HFFc6 (cell line): Measurements from ENCODE around the gene GPC6. TPM values are rescaled to one million over a fixed set of nuclear protein-coding genes. Genes with fewer than 3 reads are reported as not detected.

Experiments
- DNase-seq: peaks from one replicate; pipeline ENCODE4 v3.0.0-alpha.2; 2018
- H3K27ac Mint-ChIP-seq: 2 replicates; pipeline ENCODE4 v1.8.0; 2020; ENCODE audit warnings: mild to moderate bottlenecking, mixed read lengths
- H3K27me3 Mint-ChIP-seq: 2 replicates; pipeline ENCODE4 v1.8.0; 2021; ENCODE audit warnings: mild to moderate bottlenecking, moderate library complexity, mixed read lengths; ENCODE audit not compliant: insufficient read depth
- H3K36me3 Mint-ChIP-seq: 2 replicates; pipeline ENCODE4 v1.8.0; 2021; ENCODE audit warnings: low read depth, mixed read lengths
- H3K4me1 Mint-ChIP-seq: 2 replicates; pipeline ENCODE4 v1.8.0; 2020; ENCODE audit warnings: low read depth, mixed read lengths
- H3K4me3 Mint-ChIP-seq: 2 replicates; pipeline ENCODE4 v1.8.0; 2020; ENCODE audit warnings: mild to moderate bottlenecking, moderate library complexity, mixed read lengths
- H3K9me3 Mint-ChIP-seq: 2 replicates; pipeline ENCODE4 v1.8.0; 2020; ENCODE audit warnings: mild to moderate bottlenecking, mixed read lengths
- CTCF ChIP-seq: fragments of 200-600 bp; sonication (generic); IDR thresholded peaks from 2 replicates; pipeline ENCODE4 v1.5.0; 2021; ENCODE audit warnings: antibody characterized with exemption, mild to moderate bottlenecking
- total RNA-seq, 6 experiments: library from RNA; stranded (reverse); fragmentation: NEBNext Ultra II Directional; extraction: Animal tissue kit (Norgen Biotek cat#: 25700); gene quantifications; 2 replicates in 1 of 6; 3 replicates in 5 of 6; pipeline ENCODE4 v1.2.3, GENCODE V29; 2021

GPC6 gene
- total RNA-seq, 6 experiments from 2014 or later = 3.0 to 5.3 (median 4.4) TPM

DNA sequence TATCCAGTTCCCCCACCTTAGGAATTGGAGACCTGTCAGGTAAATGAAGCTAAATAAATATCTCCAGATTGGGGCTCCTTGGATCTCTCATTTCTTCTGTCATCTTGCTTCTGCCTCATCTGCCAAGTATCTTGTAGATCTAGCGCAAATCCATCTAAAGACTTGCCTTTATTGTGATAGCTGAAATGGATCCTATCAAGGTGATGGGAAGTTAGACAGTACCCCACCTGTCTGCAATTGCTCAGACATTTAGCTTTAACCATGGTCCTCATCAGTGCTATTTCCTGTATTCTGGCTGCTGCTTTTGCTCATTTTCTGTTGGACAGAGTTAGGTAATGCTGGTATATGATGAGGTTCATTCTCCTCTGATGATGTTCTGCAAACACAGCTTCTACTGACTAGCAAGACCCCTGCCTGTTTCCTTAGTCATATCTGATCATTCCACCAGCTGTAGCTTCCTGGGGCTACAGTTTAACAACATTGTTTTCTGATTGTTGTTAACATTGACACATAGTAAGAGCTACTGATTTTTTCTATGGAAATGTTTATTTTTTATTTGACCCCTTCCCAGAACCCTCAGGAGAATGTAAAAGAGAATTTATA, 912.9 kb downstream of the GPC6 start:
- Mint-ChIP-seq H3K4me1 (no peaks in the 10 kb centered on the region), H3K27me3 (no peaks in the 10 kb centered on the region), H3K4me3 (no peak overlapping the region), H3K9me3 (no peaks in the 10 kb centered on the region), H3K27ac (no peak overlapping the region), H3K36me3 (no peaks in the 10 kb centered on the region)
- TF ChIP-seq CTCF = no peak
- no peak for DNase-seq

GRCh38 chr13:94140027-94140426, 913.4 kb downstream of the GPC6 start:
- Mint-ChIP-seq H3K4me1 (no peaks in the 10 kb centered on the region), H3K36me3 (no peaks in the 10 kb centered on the region), H3K4me3 (no peak overlapping the region), H3K27ac (no peak overlapping the region), H3K27me3 (no peaks in the 10 kb centered on the region), H3K9me3 (no peaks in the 10 kb centered on the region)
- TF ChIP-seq CTCF = no peak
- no peak for DNase-seq

DNA sequence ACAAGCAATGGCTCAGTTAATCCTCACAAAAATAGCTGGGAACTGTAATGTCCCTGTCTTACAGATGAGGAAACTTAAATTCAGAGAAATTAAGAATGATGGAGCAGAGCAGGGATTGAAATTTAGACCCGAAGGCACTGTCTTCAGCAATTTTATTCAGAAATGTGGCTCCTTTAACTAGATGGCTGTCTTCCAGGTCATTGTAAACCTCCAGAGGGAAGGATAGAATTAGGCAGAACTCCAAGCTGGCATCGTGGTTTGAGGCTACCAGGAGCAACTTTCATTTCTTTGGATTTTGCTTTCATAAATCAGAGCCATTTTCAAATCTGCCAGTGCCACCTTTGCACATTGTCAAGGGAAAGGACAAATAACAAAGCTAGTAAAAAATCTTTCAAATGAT, 913.9 kb downstream of the GPC6 start:
- Mint-ChIP-seq H3K4me1 (no peaks in the 10 kb centered on the region), H3K9me3 (no peaks in the 10 kb centered on the region), H3K27ac (no peak overlapping the region), H3K4me3 (no peak overlapping the region), H3K36me3 (no peaks in the 10 kb centered on the region), H3K27me3 (no peaks in the 10 kb centered on the region)
- DNase-seq = no peak
- no peak for TF ChIP-seq CTCF

GRCh38 chr13:94143624-94144350, 917.2 kb downstream of the GPC6 start:
- no peak for TF ChIP-seq CTCF
- Mint-ChIP-seq H3K4me1 (no peaks in the 10 kb centered on the region), H3K27ac (no peak overlapping the region), H3K27me3 (no peaks in the 10 kb centered on the region; the same call in 1 of the 2 replicates), H3K4me3 (no peak overlapping the region), H3K36me3 (no peaks in the 10 kb centered on the region), H3K9me3 (no peaks in the 10 kb centered on the region)
- DNase-seq = no peak

- TF ChIP-seq CTCF = no peak
- H3K36me3 Mint-ChIP-seq = no peaks in the 10 kb centered on the region
- no peaks in the 10 kb centered on the region; the same call in none of the 2 replicates for H3K27me3 Mint-ChIP-seq
- no peak for DNase-seq
- no peak overlapping the region for H3K27ac Mint-ChIP-seq
- no peaks in the 10 kb centered on the region for H3K4me1 Mint-ChIP-seq
- H3K9me3 Mint-ChIP-seq = no peaks in the 10 kb centered on the region
- no peak overlapping the region for H3K4me3 Mint-ChIP-seq
These were observed 919.4 kb downstream of the GPC6 start for GRCh38 chr13:94145966-94146365.
